PC-3 (cell line): ENCODE measurements around the gene POLR2F. TPM values are rescaled to one million over a fixed set of nuclear protein-coding genes. Genes with fewer than 3 reads are reported as not detected.

Experiments used
- ATAC-seq: fragments of 200-7000 bp; cut with Tn5 transposase; 2 replicates; pipeline ENCODE4 v1.9.1; 2020; ENCODE audit warnings: mild to moderate bottlenecking, moderate library complexity
- BruUV-seq: library from RNA; stranded (reverse); fragments of 400-500 nt; replicated peaks from 2 replicates; lab custom pipeline; 2021; lab: Mats Ljungman, UMichigan
- CTCF ChIA-PET: fragments of 300-600 bp; sonication (Branson Sonifier 250); formaldehyde crosslinking; loops from one replicate; lab custom pipeline; 2022; ENCODE audit warnings: antibody characterized with exemption; lab: Charles Lee
- POLR2A ChIA-PET: fragments of 300-600 bp; sonication (Branson Sonifier 250); formaldehyde crosslinking; loops from one replicate; lab custom pipeline; 2022; ENCODE audit warnings: antibody characterized with exemption; ENCODE audit not compliant: unreplicated experiment; lab: Charles Lee
- DNase-seq: peaks from one replicate; pipeline ENCODE4 v3.0.0-alpha.2; 2015
- H2AFZ ChIP-seq: fragments of 300-600 bp; sonication (generic); 2 replicates; pipeline ENCODE4 v1.6.0; 2016; ENCODE audit warnings: antibody characterized with exemption, low read length
- H3F3A ChIP-seq: fragments of 300-600 bp; sonication (generic); one replicate; pipeline ENCODE4 v1.6.0; 2017; ENCODE audit warnings: antibody characterized with exemption, low read length, control low read depth, mild to moderate bottlenecking; ENCODE audit not compliant: unreplicated experiment
- H3K27ac ChIP-seq: fragments of 300-600 bp; sonication (generic); 2 replicates; pipeline ENCODE4 v1.5.1; 2016; ENCODE audit warnings: mild to moderate bottlenecking, low read length
- H3K27me3 ChIP-seq: fragments of 300-600 bp; sonication (generic); 2 replicates; pipeline ENCODE4 v1.6.1; 2016; ENCODE audit warnings: low read length, mixed read lengths
- H3K36me3 ChIP-seq: fragments of 300-600 bp; sonication (generic); 2 replicates; pipeline ENCODE4 v1.6.1; 2016; ENCODE audit warnings: low read depth, mixed run types, low read length, mixed read lengths
- H3K4me1 ChIP-seq: fragments of 300-600 bp; sonication (generic); 2 replicates; pipeline ENCODE4 v1.5.1; 2016; ENCODE audit warnings: low read length; ENCODE audit not compliant: insufficient read depth
- H3K4me2 ChIP-seq: fragments of 300-600 bp; sonication (generic); 2 replicates; pipeline ENCODE4 v1.6.0; 2016; ENCODE audit warnings: low read length
- H3K4me3 ChIP-seq: fragments of 300-600 bp; sonication (generic); 2 replicates; pipeline ENCODE4 v1.5.1; 2016; ENCODE audit warnings: mild to moderate bottlenecking, low read length, mixed read lengths
- H3K79me2 ChIP-seq: fragments of 300-600 bp; sonication (generic); 2 replicates; pipeline ENCODE4 v1.6.1; 2017; ENCODE audit warnings: low read length, mixed read lengths
- H3K9ac ChIP-seq: fragments of 300-600 bp; sonication (generic); 2 replicates; pipeline ENCODE4 v1.6.0; 2016; ENCODE audit warnings: mild to moderate bottlenecking, low read length
- H3K9me2 ChIP-seq: fragments of 300-600 bp; sonication (generic); replicated peaks from 2 replicates; pipeline ENCODE4 v1.6.1; 2016; ENCODE audit warnings: mixed run types, low read length, mixed read lengths
- H3K9me3 ChIP-seq: fragments of 300-600 bp; sonication (generic); 2 replicates; pipeline ENCODE4 v1.6.1; 2016; ENCODE audit warnings: low read length, mixed read lengths
- H4K20me1 ChIP-seq: fragments of 300-600 bp; sonication (generic); 2 replicates; pipeline ENCODE4 v1.6.1; 2016; ENCODE audit warnings: low read length, mixed read lengths
- CTCF ChIP-seq: fragments of 300-600 bp; sonication (generic); conservative IDR thresholded peaks from 2 replicates; pipeline ENCODE4 v1.5.1; 2017; ENCODE audit warnings: antibody characterized with exemption, low read depth, mild to moderate bottlenecking, low read length
- EZH2 ChIP-seq: fragments of 300-600 bp; sonication (generic); IDR thresholded peaks from one replicate; pipeline ENCODE4 v1.6.1; 2017; ENCODE audit warnings: antibody characterized with exemption, mild to moderate bottlenecking, low read length; ENCODE audit not compliant: unreplicated experiment
- EZH2phosphoT487 ChIP-seq: fragments of 300-600 bp; sonication (generic); IDR thresholded peaks from 2 replicates; pipeline ENCODE4 v1.6.1; 2018; ENCODE audit warnings: mild to moderate bottlenecking, antibody characterized with exemption, low read length, borderline replicate concordance
- intact Hi-C: fragments of 100-400 bp; cut with micrococcal nuclease; formaldehyde crosslinking; loops from 2 replicates; pipeline ENCODE4 v1.9.0; 2023
- total RNA-seq: library from RNA; depleted of rRNA; stranded (reverse); fragments of >200 nt; gene quantifications from 2 replicates; pipeline ENCODE4 v1.2.3, GENCODE V29; 2014

POLR2F gene
- total RNA-seq, 1 experiment from 2014 or later: 177 TPM

GRCh38 chr22:37982151-37982785, 28.8 kb downstream of the POLR2F start:
- POLR2A ChIA-PET: no interaction called here

GRCh38 chr22:37982938-37983859, 29.7 kb downstream of the POLR2F start:
- Histone ChIP-seq H3K79me2 (no peaks in the 10 kb centered on the region), H3K4me1 (no peaks in the 10 kb centered on the region), H3K4me2 (no peak overlapping the region), H2AFZ (no peak overlapping the region), H3F3A (no peaks in the 10 kb centered on the region), H3K9me3 (no peaks in the 10 kb centered on the region), H4K20me1 (no peaks in the 10 kb centered on the region), H3K27me3 (no peaks in the 10 kb centered on the region), H3K27ac (no peak overlapping the region), H3K9me2 (no peaks in the 10 kb centered on the region), H3K4me3 (no peak overlapping the region), H3K36me3 (no peaks in the 10 kb centered on the region), H3K9ac (no peak overlapping the region)
- intact Hi-C loops: no loop called here
- DNase-seq (no peak), ATAC-seq (no peak)
- ChIA-PET CTCF (no interaction called here), POLR2A (no interaction called here)
- no TSS peak for BruUV-seq
- TF ChIP-seq EZH2phosphoT487 (no peak), CTCF (no peak), EZH2 (no peak)

More at GRCh38 chr22:37982151-37982785, 28.8 kb downstream of the POLR2F start:
- Histone ChIP-seq H3K79me2 (no peaks in the 10 kb centered on the region), H3K27ac (no peak overlapping the region), H3K4me2 (no peak overlapping the region), H3F3A (no peaks in the 10 kb centered on the region), H3K4me3 (no peak overlapping the region), H3K9me3 (no peaks in the 10 kb centered on the region), H4K20me1 (no peaks in the 10 kb centered on the region), H3K4me1 (no peaks in the 10 kb centered on the region), H2AFZ (no peak overlapping the region), H3K36me3 (no peaks in the 10 kb centered on the region), H3K9ac (no peak overlapping the region), H3K9me2 (no peaks in the 10 kb centered on the region), H3K27me3 (no peaks in the 10 kb centered on the region)
- TF ChIP-seq CTCF: no peak
- ATAC-seq: no peak
- no TSS peak for BruUV-seq
- intact Hi-C loops: no loop called here
- no peak for DNase-seq
- CTCF ChIA-PET: no interaction called here
